ENCODE results near the gene IL11RA. TPM values are rescaled to one million over a fixed set of nuclear protein-coding genes. Genes with fewer than 3 reads are reported as not detected.

Gene IL11RA
- total RNA-seq, 2 experiments from 2014 or later: 16.7 to 20.1 TPM

GRCh38 chr9:34701023-34701768 is 49.2 kb downstream of the IL11RA start:
- Histone ChIP-seq H3K9me3 (ENCODE audit: low read length) (no peaks in the 10 kb centered on the region), H4K20me1 (ENCODE audit: insufficient read depth, low read length) (no peaks in the 10 kb centered on the region), H2AFZ (ENCODE audit: low read length) (no peak overlapping the region), H3K4me3 (ENCODE audit: low read depth, low read length, poor library complexity, severe bottlenecking) (no peak overlapping the region), H3K79me2 (ENCODE audit: insufficient read depth, low read depth, low read length) (no peaks in the 10 kb centered on the region), H3K4me1 (ENCODE audit: insufficient read depth, low read length, poor library complexity, severe bottlenecking) (no peaks in the 10 kb centered on the region), H3K27ac (ENCODE audit: low read depth, low read length, poor library complexity, severe bottlenecking) (no peak overlapping the region), H3K4me2 (ENCODE audit: low read length) (peak overlapping the region; percentile 45; the same call in 1 of the 2 replicates), H3K36me3 (ENCODE audit: insufficient read depth, low read length) (no peaks in the 10 kb centered on the region), H3K9me2 (ENCODE audit: insufficient read depth, low read length) (no peaks in the 10 kb centered on the region)
- POLR2A ChIA-PET: interaction anchor here (1.1 kb wide), 1 partner anchor 9 kb away, joined by 3 read pairs; no protein-coding TSS in a partner anchor
- DNase-seq (ENCODE audit: low spot score): peak; percentile 18
- CTCF ChIA-PET (ENCODE audit: unreplicated experiment): no interaction called here
- intact Hi-C loops (cut with micrococcal nuclease; ENCODE audit: unreplicated experiment): no loop called here
- BruUV-seq (replicated peaks): no TSS peak
- TF ChIP-seq EZH2phosphoT487 (IDR thresholded peaks at IDR 0.05; ENCODE audit: borderline replicate concordance, low read depth, low read length): no peak
- TF ChIP-seq, protein P1, sequence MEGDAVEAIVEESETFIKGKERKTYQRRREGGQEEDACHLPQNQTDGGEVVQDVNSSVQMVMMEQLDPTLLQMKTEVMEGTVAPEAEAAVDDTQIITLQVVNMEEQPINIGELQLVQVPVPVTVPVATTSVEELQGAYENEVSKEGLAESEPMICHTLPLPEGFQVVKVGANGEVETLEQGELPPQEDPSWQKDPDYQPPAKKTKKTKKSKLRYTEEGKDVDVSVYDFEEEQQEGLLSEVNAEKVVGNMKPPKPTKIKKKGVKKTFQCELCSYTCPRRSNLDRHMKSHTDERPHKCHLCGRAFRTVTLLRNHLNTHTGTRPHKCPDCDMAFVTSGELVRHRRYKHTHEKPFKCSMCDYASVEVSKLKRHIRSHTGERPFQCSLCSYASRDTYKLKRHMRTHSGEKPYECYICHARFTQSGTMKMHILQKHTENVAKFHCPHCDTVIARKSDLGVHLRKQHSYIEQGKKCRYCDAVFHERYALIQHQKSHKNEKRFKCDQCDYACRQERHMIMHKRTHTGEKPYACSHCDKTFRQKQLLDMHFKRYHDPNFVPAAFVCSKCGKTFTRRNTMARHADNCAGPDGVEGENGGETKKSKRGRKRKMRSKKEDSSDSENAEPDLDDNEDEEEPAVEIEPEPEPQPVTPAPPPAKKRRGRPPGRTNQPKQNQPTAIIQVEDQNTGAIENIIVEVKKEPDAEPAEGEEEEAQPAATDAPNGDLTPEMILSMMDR (conservative IDR thresholded peaks at IDR 0.05; ENCODE audit: low read length): peak; percentile 68

DNA sequence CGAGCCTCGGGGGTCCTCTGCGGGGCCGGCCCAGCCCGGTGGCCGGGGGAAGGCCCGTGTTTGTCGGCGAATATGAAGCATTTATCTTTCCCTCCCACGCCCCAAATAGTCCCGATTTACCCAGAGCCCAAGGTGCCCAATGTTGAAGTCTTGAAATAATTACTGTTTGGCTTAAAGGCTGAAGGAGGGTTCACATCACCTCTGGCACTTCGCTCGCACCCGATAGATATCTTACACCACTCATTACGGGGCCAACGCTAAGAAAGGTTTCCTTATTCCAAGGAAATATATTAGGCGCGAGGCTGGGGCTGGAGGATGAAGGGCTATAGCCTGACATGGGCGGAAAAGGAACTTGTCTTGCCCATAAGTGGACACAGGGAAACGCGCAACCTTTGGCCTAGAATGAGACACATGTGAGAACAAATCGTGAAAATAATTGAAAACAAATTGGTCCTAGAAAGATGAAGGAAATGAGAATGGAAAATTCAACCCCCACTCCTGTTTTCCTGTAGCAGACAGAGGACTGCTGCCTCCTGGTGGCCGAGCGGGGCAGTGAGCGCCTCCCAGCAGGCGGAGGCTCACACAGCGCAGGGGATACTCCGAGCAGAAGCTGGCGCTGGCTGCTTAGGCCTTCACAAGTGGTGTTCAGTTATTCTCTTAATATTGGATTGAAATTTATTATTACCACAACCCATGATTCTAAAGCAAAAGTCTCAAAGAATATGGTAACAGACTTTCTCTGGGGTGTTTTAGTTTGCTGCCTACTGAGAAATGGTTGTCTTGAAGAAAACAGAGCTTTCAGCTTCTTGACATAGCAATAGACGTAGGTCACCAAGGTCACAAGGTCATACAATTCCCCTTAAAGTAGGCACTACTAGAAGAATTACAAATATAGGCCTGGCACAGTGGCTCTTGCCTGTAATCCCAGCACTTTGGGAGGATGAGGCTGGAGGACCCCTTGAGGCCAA is 50.1 kb downstream of the IL11RA start:
- ChIA-PET POLR2A (no interaction called here), CTCF (ENCODE audit: unreplicated experiment) (interaction anchor here (0.7 kb wide), 1 partner anchor 27 kb away, joined by 3 read pairs; no protein-coding TSS in a partner anchor)
- H3K4me1 ChIP-seq (ENCODE audit: insufficient read depth, low read length, poor library complexity, severe bottlenecking): no peaks in the 10 kb centered on the region
- H3K79me2 ChIP-seq (ENCODE audit: insufficient read depth, low read depth, low read length): no peaks in the 10 kb centered on the region
- H3K4me3 ChIP-seq (ENCODE audit: low read depth, low read length, poor library complexity, severe bottlenecking): no peak overlapping the region
- peak overlapping the region; percentile 45; the same call in 1 of the 2 replicates for H3K4me2 ChIP-seq (ENCODE audit: low read length)
- intact Hi-C loops (cut with micrococcal nuclease; ENCODE audit: unreplicated experiment): loop anchor here (1.0 to 2.0 kb wide), 3 partner anchors 27 to 89 kb away; partner anchors contain the start of gene RPP25L
- no peaks in the 10 kb centered on the region for H3K9me3 ChIP-seq (ENCODE audit: low read length)
- BruUV-seq (replicated peaks): no TSS peak
- H3K36me3 ChIP-seq (ENCODE audit: insufficient read depth, low read length): no peaks in the 10 kb centered on the region
- H2AFZ ChIP-seq (ENCODE audit: low read length): no peak overlapping the region
- DNase-seq (ENCODE audit: low spot score): peak; percentile 61
- no peaks in the 10 kb centered on the region for H3K9me2 ChIP-seq (ENCODE audit: insufficient read depth, low read length)
- H3K27ac ChIP-seq (ENCODE audit: low read depth, low read length, poor library complexity, severe bottlenecking): no peak overlapping the region
- no peak for TF ChIP-seq EZH2phosphoT487 (IDR thresholded peaks at IDR 0.05; ENCODE audit: borderline replicate concordance, low read depth, low read length)
- TF ChIP-seq, protein P1 (conservative IDR thresholded peaks at IDR 0.05; ENCODE audit: low read length): peak; percentile 98
- no peaks in the 10 kb centered on the region for H4K20me1 ChIP-seq (ENCODE audit: insufficient read depth, low read length)

Measured in OCI-LY7 (cell line).